ENCODE measurements around the gene ATXN1.

DNA sequence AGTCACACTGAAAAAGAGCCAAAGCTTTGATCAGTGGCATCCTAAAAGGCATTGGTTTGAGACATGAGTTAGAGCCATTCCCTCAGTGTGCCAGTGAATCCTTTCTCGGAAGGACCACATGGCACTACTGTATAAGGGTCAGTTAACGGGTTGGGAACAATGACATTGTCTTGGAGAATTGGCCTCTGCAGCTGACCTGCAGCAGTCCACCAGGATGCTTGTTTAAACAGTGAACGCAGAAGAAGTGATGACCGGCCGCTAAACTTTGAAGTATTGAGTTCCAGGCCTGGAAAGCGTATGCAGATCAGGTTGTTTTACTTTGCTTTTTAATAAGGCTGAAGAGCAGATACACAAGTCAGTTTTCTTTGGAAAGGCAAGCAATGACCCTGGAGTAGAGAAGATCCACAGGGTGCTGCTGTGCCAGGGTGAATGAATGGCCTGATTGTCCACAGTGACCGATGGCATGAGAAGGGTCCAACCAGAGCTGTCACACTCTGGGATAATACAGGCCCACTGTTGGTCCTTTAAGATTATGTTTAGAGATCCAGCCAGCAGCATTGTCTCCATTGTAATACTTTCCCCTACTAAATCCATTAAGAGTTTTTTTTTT lies 465.1 kb downstream of the ATXN1 start:
- TF ChIP-seq, protein P1, sequence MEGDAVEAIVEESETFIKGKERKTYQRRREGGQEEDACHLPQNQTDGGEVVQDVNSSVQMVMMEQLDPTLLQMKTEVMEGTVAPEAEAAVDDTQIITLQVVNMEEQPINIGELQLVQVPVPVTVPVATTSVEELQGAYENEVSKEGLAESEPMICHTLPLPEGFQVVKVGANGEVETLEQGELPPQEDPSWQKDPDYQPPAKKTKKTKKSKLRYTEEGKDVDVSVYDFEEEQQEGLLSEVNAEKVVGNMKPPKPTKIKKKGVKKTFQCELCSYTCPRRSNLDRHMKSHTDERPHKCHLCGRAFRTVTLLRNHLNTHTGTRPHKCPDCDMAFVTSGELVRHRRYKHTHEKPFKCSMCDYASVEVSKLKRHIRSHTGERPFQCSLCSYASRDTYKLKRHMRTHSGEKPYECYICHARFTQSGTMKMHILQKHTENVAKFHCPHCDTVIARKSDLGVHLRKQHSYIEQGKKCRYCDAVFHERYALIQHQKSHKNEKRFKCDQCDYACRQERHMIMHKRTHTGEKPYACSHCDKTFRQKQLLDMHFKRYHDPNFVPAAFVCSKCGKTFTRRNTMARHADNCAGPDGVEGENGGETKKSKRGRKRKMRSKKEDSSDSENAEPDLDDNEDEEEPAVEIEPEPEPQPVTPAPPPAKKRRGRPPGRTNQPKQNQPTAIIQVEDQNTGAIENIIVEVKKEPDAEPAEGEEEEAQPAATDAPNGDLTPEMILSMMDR (IDR thresholded peaks at IDR 0.05), result no peak
- TF ChIP-seq EP300 (IDR thresholded peaks at IDR 0.05), result no peak
